Measurements from ENCODE around the gene DAB1. TPM values are rescaled to one million over a fixed set of nuclear protein-coding genes. Genes with fewer than 3 reads are reported as not detected.

DAB1 gene
- total RNA-seq, 1 donor from 2014 or later: 10.5 TPM

- intact Hi-C loops (cut with DNase I): no loop called here
- DNase-seq (ENCODE audit: low spot score): no peak
- no peak for ATAC-seq
Observed at GRCh38 chr1:57026624-57027354, 397.1 kb downstream of the DAB1 start.

DNA sequence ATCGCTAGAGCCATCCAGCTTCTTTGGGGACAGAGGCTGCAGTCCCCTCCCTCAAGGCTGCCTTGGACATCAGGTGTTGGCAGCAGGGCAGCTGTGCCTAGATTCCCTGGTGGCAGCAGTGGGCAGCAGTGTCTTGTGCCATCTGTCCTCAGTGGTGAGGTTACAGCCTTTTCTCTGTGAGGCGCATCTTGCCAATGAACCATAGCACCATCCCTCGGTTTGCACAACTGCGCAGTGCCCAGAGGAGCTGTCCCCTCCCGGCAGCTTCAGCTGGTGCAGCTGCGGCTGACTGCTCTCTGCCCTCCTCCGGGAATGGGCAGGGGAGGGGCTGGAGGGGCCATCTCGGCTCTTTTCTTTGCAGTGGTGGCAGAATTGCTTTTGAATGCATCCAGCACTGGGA is 399.0 kb downstream of the DAB1 start:
- intact Hi-C loops (cut with DNase I): no loop called here
- no peak for DNase-seq (ENCODE audit: low spot score)
- no peak for ATAC-seq

GRCh38 chr1:57024428-57024827 is 399.4 kb downstream of the DAB1 start:
- DNase-seq (ENCODE audit: low spot score) (no peak), ATAC-seq (no peak)
- intact Hi-C loops (cut with DNase I): no loop called here

DNA sequence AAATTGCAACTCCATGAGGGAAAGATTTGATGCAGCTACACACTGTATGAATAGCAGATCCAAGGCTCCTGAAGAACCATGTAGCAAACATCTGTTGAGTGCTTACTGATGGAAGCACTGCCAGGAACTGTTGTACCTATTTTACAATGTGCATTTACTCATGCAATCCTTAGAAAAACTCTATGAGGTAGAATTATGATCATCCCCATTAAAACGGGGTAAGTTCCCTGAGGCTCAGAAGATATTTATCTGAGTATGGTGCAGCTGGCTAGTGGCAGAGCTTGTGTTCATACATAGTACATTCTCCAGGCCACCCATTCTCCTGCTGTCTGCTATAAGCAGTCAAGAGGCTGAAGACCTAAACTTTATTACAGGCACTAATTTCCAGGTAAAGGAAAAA is 403.6 kb downstream of the DAB1 start:
- DNase-seq (ENCODE audit: low spot score): no peak
- intact Hi-C loops (cut with DNase I): no loop called here
- no peak for ATAC-seq

DNA sequence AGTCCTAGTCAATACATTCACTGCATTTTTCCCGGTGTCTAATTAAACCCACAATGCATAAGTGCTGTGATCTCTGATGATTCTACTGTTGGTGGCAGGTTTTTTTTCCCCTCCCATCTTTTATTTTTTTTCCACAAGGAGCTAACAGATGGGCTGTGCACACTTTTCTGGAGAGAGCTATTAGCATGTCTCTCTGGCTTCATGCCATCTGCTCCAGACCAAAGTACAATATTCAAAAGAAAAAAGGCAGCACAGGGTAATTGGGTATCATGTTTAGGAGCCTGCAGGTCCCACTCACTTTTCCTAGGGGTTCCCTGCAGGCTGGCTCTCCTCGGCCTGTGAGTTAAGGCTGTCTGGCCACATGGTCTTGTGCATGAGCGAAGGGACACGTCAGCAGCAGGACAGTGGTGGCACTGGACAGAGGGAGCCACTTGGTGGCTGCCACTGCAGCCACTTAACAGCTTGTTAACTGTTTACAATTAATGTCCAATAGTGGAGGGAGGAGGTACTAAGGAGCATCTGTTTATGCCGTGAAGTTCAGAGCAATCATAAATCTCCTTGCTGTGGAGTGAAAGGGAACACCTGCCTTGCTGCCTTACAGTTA is 404.5 kb downstream of the DAB1 start:
- intact Hi-C loops (cut with DNase I): no loop called here
- ATAC-seq (no peak), DNase-seq (ENCODE audit: low spot score) (no peak)

DNA sequence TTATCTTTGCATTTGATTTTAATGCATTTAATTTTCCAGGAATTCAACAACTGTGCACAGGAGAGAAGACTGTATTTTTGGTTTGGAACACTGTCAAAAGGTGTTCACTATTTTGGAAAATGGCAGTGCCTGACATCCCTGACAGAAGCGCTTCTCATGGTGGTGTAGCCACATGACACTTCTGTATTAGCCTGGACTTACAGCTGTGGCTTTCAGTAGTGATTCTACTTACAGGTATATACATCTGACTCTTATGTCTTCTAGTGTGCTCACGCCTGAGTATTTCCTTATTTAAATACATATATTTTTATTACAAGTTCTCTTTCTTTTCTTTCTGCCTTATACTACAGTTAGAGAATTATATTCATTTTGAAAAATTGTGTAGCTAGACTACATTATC is 405.7 kb downstream of the DAB1 start:
- no peak for ATAC-seq
- intact Hi-C loops (cut with DNase I): no loop called here
- no peak for DNase-seq (ENCODE audit: low spot score)

DNA sequence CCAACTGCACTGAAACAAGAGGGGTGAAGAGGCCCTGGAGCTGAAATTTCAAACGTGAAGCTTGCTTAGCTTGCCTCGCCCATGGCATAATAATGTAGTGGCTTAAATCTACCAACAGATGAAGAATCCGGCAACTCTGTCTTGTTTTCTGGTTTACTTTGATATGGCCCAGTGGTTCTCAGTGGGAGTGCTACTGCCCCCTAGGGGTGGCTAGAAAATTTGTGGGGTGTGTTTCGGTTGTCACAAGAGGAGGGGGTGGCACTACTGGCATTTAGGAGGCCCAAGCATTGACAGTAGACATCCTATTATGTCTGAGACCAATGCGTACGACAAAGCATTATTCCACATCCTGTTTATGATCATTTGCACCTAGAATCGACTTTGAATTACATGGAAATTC is 406.1 kb downstream of the DAB1 start:
- intact Hi-C loops (cut with DNase I): no loop called here
- DNase-seq (ENCODE audit: low spot score): no peak
- no peak for ATAC-seq

DNA sequence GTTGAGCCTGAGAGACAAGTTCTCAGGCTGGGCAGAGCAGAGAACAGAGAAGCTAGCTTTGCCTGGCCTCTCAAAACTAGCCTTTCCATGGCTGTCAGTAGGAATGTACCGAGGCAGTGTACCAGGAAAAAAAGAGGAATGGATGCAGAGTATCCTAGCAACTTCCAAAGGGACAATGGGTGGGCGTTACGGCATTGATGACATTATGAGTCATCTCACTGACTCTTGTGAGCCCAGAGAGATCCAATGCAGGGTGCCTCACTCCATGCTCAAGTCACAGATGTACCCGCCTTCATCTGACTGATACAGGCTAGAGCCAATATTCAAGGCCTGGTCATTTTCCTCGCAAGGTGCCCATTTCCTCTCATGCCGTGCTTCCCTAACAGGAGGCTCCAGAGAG is 406.7 kb downstream of the DAB1 start:
- no peak for ATAC-seq
- DNase-seq (ENCODE audit: low spot score): no peak
- intact Hi-C loops (cut with DNase I): no loop called here

DNA sequence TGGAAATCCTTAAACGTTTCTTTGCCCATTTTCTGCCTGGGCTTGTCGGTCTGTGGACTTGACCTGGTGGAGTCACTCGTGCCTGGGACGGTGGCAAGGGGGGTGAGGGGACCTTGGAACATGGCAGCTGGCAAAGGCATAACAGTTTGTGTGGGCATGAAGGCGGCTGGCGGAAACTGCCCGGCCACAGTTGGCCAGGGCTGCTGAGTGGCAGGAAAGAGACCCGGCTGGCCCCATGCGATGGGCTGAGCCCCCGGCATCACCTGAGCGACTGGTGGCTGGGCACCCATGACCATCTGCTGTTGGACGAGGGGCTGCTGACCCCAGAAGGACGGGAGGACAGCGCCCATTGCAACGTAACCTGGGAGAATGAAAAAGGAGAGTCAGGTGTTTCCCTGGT is 408.8 kb downstream of the DAB1 start:
- no peak for ATAC-seq
- intact Hi-C loops (cut with DNase I): no loop called here
- no peak for DNase-seq (ENCODE audit: low spot score)

- DNase-seq (ENCODE audit: low spot score) (no peak), ATAC-seq (no peak)
- intact Hi-C loops (cut with DNase I): no loop called here
Observed at GRCh38 chr1:57013522-57013921, 410.3 kb downstream of the DAB1 start.

DNA sequence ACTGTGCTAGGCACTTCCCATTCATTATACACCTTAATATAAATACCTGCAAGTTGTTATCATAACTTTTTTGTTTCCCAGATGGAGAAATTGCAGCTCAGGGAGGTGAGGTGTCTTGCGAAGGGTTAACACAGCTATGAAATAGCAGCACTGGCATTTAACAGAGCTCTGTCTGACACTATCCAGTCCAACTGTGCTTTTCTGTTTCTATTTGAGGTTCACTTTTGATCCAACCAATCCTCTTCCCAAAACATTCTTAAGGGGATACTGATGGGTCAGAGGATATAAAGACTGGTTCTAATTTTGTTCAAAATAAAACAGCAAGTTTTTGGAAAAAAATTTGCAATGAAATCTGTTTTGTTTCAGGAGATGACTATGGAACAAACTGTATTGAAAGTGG is 411.5 kb downstream of the DAB1 start:
- intact Hi-C loops (cut with DNase I): no loop called here
- DNase-seq (ENCODE audit: low spot score) (no peak), ATAC-seq (no peak)

DNA sequence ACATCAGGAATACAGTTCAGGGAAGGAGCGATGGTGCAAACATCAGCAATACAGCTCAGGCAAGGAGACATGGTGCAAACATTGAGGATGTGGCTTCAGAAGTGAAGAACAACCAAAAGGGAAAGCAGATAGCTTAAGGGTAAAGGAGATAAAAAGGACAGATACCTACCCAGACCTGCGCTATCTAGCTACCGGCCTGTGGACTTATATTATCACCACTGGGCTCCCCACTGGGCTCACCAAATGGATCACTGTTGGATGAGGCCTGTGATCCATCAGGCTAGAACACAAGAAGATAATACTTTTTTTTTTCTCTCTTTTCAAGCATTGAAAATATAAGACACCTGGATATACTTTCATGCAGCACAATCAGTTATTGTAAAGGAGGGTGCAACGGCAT is 413.3 kb downstream of the DAB1 start:
- no peak for ATAC-seq
- intact Hi-C loops (cut with DNase I): no loop called here
- DNase-seq (ENCODE audit: low spot score): no peak

GRCh38 chr1:57007948-57008347 is 415.9 kb downstream of the DAB1 start:
- ATAC-seq (no peak), DNase-seq (ENCODE audit: low spot score) (no peak)
- intact Hi-C loops (cut with DNase I): no loop called here

GRCh38 chr1:57007472-57007871 is 416.4 kb downstream of the DAB1 start:
- ATAC-seq (no peak), DNase-seq (ENCODE audit: low spot score) (no peak)
- intact Hi-C loops (cut with DNase I): no loop called here

DNA sequence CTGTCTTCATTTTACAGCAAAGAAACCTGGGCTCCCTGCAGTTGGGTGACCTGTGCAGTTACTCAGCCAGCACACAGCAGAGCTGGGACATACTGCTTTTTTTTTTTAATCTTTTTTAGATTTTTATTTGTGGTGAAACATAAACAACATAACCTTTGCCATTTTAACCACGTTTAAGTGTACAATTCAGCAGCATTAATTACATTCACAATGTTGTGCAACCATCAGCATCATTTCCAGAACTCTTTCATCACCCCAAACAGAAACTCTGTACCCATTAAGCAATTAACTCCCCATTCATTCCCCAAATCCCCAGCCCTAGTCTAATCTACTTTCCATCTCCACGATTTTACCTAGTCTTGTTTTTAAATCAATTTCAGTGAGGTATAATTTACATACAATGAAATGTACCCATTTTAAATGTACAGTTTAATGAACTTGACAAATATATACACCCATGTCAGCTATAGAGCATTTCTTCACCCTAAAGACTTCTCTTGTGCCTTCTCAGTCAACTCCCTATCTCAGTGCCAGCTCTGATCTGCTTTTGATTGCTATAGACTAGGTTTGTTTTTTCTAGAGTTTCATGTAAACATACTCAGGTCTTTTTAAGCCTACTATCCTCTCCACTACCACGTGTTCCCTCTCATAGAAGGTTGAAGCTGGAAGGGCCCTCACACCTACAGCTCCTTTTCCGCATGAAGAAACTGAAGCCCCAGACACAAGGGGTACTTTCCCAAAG is 420.3 kb downstream of the DAB1 start:
- DNase-seq (ENCODE audit: low spot score) (no peak), ATAC-seq (no peak)
- intact Hi-C loops (cut with DNase I): no loop called here

GRCh38 chr1:56995414-56996100 is 428.3 kb downstream of the DAB1 start:
- DNase-seq (ENCODE audit: low spot score) (no peak), ATAC-seq (no peak)
- intact Hi-C loops (cut with DNase I): no loop called here

DNA sequence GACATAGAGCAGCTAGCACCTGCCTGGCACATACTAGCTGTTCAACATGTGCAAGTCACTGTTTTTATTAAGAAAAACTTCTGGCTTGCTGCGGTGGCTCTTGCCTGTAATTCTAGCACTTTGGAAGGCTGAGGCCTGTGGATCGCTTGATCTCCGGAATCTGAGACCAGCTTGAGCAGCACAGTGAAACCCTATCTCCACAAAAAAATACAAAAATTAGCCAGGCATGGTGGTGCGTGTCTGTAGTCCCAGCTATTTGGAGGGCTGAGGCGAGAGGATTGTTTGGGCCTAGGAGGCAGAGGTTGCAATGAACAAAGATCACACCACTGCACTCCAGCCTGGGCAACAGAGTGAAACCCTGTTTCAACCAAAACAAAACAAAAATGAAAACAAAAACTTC is 430.4 kb downstream of the DAB1 start:
- intact Hi-C loops (cut with DNase I): no loop called here
- no peak for DNase-seq (ENCODE audit: low spot score)
- no peak for ATAC-seq

- no peak for DNase-seq (ENCODE audit: low spot score)
- intact Hi-C loops (cut with DNase I): no loop called here
- no peak for ATAC-seq
Observed at GRCh38 chr1:56992318-56993125, 431.3 kb downstream of the DAB1 start.

DNA sequence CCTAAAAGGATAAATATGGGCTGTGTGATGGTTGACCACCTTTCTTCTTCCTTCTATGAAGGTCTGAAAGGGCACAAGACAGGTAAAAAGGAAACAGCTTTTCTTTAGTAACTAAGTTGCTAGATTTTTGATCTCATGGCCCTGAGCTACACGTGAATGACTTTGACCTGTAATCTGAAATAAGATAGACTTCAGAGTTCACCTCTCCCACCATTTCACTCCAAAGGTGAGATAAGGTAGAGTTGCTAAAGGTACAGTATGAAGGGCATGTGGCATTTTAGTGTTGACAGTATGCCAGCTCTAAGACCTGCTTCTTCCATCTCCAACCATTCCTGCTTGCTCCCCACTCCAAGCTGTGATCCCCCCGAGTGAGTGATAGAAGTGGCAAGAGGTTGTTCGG is 432.3 kb downstream of the DAB1 start:
- DNase-seq (ENCODE audit: low spot score) (no peak), ATAC-seq (no peak)
- intact Hi-C loops (cut with DNase I): no loop called here
